ENCODE measurements around the gene SOAT1. TPM values are rescaled to one million over a fixed set of nuclear protein-coding genes. Genes with fewer than 3 reads are reported as not detected.
"Not testable (repeated sequence)": the region's sequence is repeated elsewhere in the genome, so short reads cannot be mapped to it uniquely, and the experiment has no call there.

Gene SOAT1
- total RNA-seq, 1 experiment from 2014 or later: 33.9 TPM

- TF ChIP-seq, protein P1, sequence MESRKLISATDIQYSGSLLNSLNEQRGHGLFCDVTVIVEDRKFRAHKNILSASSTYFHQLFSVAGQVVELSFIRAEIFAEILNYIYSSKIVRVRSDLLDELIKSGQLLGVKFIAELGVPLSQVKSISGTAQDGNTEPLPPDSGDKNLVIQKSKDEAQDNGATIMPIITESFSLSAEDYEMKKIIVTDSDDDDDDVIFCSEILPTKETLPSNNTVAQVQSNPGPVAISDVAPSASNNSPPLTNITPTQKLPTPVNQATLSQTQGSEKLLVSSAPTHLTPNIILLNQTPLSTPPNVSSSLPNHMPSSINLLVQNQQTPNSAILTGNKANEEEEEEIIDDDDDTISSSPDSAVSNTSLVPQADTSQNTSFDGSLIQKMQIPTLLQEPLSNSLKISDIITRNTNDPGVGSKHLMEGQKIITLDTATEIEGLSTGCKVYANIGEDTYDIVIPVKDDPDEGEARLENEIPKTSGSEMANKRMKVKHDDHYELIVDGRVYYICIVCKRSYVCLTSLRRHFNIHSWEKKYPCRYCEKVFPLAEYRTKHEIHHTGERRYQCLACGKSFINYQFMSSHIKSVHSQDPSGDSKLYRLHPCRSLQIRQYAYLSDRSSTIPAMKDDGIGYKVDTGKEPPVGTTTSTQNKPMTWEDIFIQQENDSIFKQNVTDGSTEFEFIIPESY (IDR thresholded peaks at IDR 0.05; ENCODE audit: extremely low read depth, insufficient replicate concordance, low read length): no peak
- TF ChIP-seq CEBPB (IDR thresholded peaks at IDR 0.05; ENCODE audit: low read depth) (no peak), ZFX (IDR thresholded peaks at IDR 0.05) (peak; percentile 74), EZH2 (IDR thresholded peaks at IDR 0.05) (no peak), RAD21 (IDR thresholded peaks at IDR 0.05; ENCODE audit: low read depth) (0 out of 2 replicates have a peak, but pooled peaks have one; percentile 10)
- TF ChIP-seq, protein P2, sequence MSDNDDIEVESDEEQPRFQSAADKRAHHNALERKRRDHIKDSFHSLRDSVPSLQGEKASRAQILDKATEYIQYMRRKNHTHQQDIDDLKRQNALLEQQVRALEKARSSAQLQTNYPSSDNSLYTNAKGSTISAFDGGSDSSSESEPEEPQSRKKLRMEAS (IDR thresholded peaks at IDR 0.05): peak; percentile 67
Measured at GRCh38 chr1:179293340-179294327, at the start of gene SOAT1 (continued).

- H4K20me1 ChIP-seq (ENCODE audit: insufficient read depth); H3K27me3 ChIP-seq (ENCODE audit: insufficient read depth, low read length); H3K9me3 ChIP-seq (ENCODE audit: control insufficient read depth in 1 of 2, insufficient read depth in 1 of 2, low read depth in 1 of 2, low read length in 2 of 2); H3K79me2 ChIP-seq (ENCODE audit: insufficient read depth, low read length); RAD21 ChIA-PET (ENCODE audit: low non-redundant PET in 1 of 2, low total read pairs in 2 of 2, uncharacterized antibody in 2 of 2, unreplicated experiment in 2 of 2); H3K36me3 ChIP-seq (ENCODE audit: control insufficient read depth in 1 of 2, insufficient read depth in 2 of 2, low read length in 2 of 2); CTCF ChIA-PET; H3K27ac ChIP-seq (ENCODE audit: low read depth, low read length); H3K4me1 ChIP-seq (ENCODE audit: control insufficient read depth in 1 of 2, insufficient read depth in 2 of 2, low read length in 2 of 2); H3K9ac ChIP-seq (ENCODE audit: low read length); intact Hi-C loops (cut with micrococcal nuclease); BruUV-seq (replicated peaks); POLR2A ChIA-PET; H3K9me2 ChIP-seq (ENCODE audit: insufficient read depth); DNase-seq (ENCODE audit: low read depth, low spot score); H2AFZ ChIP-seq (ENCODE audit: low read depth, low read length, poor library complexity, severe bottlenecking); H3K4me2 ChIP-seq (ENCODE audit: low read length); H3K4me3 ChIP-seq (replicated peaks in 1 of 2; ENCODE audit: low read depth in 1 of 2, low read length in 2 of 2); ATAC-seq: not testable (repeated sequence)
Measured at GRCh38 chr1:179245426-179245825, 48.2 kb upstream of the SOAT1 start.

Measured in HCT116 (cell line).